SIG-M5 treated with dmso at 0.1 percent for 504 hours (cell line): ENCODE results near the gene PCBP3.
A peak's percentile ranks its signal among the peaks of the same experiment; 100 is the strongest.
"Not testable (repeated sequence)": the region's sequence is repeated elsewhere in the genome, so short reads cannot be mapped to it uniquely, and the experiment has no call there.

Experiments used
- DNase-seq: peaks from one replicate; lab custom pipeline; 2025; ENCODE audit not compliant: unreplicated experiment; lab: John Stamatoyannopoulos, UW

Gene PCBP3

DNA sequence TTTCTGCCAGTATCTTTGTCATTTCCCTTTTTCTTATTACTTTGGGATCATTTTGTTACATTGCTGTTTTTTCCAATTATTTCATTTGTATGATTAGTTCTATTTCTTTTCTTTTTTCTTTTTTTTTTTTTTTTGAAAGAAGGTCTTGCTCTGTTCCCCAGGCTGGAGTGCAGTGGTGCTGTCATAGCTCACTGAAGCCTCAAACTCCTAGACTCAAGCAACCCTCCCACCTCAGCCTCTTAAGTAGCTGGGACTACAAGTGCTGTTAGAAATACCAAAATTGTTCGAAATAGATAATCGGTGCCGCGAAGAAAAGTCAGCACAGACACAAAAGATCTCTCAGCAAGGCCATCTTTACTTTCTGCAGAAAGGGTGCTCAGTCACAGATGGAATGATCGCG is 311.4 kb downstream of the PCBP3 start:
- no peak for DNase-seq

DNA sequence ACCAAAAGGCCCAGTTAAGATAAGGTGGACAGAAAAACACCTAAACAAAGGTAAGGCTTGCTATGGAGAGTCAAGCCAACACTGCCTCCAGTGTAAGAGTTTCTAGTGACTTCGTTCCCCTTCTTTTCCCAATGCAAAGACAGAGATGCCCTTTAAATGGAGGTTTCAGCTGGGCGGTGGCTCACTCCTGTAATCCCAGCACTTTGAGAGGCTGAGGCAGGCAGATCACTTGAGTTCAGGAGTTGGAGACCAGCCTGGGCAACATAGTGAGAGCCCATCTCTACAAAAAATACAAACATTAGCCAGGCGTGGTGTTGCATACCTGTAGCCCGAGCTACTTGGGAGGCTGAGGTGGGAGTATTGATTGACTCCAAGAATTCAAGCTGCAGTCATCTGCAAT is 314.0 kb downstream of the PCBP3 start:
- no peak for DNase-seq

DNA sequence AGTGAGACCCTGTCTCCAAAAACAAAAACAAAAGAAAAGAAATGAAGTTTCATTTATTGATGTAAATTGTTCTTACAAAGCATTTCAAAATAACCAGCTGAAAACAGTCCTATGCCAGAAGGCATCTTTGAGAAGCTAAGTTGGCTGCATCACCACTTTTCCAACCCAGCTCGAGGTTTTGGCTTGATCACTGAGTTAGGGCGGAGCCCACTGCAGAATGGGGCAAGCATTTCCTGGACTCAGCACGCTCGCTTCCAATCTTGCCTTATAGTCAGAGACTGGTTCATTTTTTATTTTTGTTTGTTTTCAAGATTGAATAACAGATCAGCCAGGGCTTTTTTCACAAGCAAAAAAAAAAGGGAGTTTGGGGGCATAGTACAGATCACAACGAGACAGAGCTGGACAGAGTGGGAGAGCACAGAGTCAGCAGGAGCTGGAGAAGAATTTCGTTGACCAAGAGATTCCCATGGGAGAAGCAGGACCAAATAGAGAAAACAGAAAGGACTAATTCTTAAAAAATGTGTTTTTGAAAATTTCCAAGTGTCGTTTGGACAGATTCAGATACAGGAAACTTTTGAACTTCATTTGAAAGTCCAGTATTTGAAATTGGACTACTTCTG is 314.6 kb downstream of the PCBP3 start:
- no peak for DNase-seq

GRCh38 chr21:45959182-45959581 is 315.7 kb downstream of the PCBP3 start:
- DNase-seq, result no peak

GRCh38 chr21:45959779-45960390 is 316.4 kb downstream of the PCBP3 start:
- DNase-seq, result no peak

DNA sequence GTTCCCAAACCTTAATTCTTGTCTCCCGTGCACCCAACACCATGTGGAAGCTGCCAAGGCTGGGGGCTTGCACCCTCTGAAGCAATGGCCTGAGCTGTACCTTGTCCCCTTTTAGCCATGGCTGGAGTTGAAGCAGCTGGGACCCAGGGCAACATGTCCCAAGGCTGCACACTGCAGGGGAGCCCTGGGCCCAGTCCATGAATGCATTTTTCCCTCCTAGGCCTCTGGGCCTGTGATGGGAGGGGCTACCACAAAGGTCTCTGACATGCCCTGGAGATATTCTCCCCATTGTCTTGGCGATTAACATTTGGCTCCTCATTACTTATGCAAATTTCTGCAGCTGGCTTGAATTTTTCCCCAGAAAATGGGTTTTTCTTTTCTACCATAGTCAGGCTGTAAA is 317.9 kb downstream of the PCBP3 start:
- not testable (repeated sequence) for DNase-seq

DNA sequence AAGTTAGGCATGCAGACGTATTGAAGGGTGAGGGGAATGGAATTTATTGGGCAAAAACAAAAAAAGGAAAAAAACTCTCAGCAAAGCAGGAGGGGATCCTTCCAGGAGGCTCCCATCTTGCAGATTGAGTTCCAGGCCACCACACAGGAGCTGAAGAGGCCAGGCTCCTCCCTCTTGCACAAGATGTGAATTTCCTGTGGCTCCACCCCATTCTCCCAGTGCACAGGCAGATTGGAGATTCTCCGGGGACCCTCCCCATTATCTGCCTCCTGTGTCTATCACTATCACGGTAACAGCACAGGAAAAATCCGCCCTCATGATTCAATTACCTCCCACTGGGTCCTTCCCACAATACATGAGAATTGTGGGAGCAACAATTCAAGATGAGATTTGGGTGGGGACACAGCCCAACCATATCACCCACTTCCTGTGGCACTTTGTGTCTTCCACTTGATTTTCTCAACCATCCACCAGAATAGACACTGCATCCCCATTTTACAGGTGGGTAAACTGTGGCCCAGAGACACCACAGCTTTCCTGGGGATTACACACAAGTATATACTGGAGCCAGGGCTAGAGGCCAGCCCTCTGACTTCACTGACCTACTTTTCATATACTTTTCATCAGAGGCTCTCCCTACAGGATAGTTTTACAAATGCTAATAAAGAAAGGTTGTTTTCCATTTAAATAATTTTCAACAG is 319.2 kb downstream of the PCBP3 start:
- no peak for DNase-seq

DNA sequence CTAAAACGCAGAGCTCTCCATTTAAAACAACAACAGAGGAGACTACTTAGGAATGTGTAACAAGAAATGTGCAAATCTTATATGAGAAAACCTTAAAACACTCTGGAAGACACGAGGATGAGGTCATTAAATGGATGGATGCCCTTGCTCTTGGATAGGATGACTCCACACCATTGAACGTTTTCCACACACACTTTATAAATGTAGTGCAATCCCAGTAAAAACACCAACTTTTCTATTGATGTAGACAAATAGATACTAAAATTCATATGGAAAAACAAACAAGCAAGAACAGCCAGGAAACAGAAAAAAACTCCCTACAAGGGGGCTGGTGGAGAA is 319.7 kb downstream of the PCBP3 start:
- DNase-seq, result no peak

DNA sequence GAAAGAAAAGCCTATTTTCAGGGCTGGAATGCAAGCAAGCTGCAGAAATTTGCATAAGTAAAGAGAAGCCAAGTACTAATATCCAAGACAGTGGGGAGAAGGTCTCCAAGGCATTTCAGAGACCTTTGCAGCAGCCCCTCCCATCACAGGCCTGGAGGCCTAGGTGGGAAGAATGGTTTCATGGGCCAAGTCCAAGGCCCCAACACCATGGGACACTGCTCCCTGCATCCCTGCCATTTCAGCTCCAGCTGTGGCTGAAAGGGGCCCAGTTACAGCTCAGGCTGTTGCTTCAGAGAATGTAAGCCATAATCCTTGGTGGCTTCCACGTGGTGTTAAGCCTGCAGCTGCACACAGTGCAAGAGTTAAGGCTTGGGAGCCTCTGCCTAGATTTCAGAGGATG is 321.1 kb downstream of the PCBP3 start:
- DNase-seq, result no peak

DNA sequence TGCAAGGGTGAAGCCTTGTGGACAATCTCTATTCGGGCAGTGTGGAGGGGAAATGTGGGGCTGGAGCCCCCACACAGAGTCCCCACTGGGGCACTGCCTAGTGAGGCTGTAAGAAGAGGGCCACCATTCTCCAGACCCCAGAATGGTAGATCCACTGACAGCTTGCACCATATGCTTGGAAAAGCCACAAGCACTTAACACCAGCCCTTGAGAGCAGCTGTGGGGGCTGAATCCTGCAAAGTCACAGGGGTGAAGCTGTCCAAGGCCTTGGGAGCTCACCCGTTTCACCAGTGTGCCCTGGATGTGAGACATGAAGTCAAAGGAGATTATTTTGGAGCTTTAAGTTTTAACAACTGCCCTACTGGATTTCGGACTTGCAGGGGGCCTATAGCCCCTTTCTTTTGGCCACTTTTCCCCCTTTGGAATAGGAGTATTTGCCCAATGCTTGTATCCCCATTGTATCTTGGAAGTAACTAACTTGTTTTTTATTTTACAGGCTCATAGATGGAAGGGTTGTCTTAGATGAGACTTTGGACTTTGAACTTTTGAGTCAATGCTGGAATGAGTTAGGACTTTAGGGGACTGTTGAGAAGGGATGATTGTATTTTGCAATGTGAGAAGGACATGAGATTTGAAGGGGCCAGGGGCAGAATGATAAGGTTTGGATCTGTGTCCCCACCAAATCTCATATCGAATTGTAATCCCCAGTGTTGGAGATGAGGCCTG is 321.7 kb downstream of the PCBP3 start:
- no peak for DNase-seq

GRCh38 chr21:45966791-45967394 is 323.4 kb downstream of the PCBP3 start:
- DNase-seq, result no peak

GRCh38 chr21:45969921-45970673 is 326.6 kb downstream of the PCBP3 start:
- no peak for DNase-seq

DNA sequence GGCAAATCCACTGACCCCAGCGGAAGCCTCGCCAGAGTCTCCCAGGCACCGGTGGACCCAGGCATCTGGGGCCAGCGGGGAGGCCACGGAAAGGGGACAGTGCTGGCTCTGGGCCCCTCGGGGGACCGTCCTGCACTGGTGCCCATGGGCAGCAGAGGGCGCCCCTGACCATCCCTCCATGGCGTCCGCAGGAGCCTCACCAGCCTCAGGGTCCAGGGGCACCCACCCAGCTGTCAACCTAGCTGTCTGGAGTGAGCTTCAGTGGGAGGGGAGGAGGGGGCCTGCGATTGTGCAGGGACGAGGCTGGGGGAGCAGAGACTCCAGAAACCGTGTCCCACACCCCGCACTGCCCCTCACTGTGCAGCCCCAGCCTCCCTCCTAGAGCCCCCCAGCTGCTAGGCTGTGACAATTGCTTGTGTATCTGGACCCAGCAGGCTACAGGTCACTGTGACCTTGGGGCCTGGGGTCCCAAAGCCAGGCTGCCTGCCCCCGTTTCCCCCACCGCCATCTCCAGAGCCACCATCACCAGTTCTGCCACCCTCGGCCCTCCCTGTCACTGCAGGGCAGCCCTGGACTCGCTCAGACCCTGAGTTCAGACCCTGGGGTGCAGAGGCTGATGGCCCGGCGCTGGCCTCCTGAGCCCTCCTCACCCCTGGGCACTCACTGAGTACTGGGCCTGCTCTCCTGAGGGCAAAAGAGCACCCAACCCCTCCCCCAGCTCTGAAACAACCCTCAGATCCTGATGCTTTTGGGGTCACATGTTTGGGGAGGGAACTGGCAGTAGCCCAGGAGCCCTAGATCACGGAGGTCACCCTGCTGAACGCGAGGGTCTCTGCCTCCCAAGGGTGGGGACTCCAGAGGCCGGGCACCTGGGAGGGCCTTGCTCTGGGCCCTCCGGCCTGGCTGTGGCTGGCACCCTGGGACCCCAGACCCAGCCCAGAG is 327.4 kb downstream of the PCBP3 start:
- DNase-seq, result no peak

DNA sequence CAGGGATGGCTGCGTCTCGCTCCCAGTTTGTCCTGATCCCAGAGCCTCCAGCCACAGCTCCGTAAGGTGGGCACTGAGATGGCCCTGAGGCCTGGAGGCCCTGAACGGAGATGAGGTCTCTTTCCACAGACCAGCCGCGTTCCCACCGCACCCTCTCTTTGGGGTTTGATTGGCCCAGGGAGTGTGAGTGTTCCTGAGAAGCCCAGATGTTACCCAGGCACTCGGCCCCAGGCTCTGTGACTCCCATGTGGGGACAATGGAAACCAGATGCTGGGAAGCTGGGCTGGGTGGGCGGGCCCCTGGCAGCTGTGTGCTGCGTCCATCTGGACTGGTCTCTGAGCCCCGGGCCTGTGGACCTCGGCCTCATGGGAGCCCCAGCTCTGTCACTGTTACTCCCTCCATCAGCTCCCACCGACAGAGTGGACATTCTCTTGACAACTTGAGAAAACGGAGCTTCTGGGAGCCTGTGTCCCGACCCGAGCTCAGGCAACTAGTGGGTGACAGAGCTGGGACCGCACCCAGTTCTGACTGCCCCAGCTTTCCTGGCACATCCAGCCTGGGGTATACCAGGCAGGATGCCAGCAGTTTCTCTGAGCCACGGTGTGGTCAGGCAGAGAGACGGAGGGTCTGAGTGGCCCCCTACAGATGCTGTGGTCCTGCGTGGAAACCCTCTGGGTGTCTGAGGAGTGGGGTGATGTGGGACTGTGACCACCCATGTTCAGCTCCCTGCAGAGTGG is 328.3 kb downstream of the PCBP3 start:
- no peak for DNase-seq

GRCh38 chr21:45972353-45972715 is 328.8 kb downstream of the PCBP3 start:
- no peak for DNase-seq

- DNase-seq, result no peak
Measured at GRCh38 chr21:45972716-45973474, 329.4 kb downstream of the PCBP3 start.

DNA sequence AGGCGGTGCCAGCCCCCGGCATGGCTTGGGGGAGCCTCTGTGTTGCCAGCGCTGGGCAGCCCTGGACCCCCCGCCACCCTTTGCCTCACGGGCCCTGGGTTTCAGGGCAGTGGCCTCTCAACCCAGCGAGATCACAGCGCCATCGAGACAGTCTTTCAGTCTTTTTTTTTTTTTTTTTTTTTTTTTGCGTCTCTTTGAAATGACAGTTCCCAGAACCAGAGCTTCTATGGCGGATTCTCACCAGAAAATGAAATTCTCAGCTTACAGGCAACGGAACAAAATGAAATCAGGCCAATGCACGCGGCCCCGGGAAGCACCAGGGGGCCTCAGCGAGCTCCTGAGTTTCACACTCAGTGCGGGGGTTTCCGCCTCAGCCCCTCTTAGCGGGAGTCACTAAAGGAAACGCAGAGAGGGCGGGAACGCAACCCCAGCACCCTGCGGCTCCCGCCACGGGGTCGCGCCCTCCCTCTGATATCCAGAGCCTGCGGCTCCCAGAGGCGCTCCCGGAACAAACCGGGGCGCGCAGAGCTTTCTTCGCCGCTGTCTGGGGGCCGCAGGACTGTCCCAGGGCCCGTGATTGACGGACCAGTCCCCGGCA is 330.0 kb downstream of the PCBP3 start:
- DNase-seq, result peak; percentile 43
